GM12878 (cell line): ENCODE results near the gene NCKAP5. TPM values are rescaled to one million over a fixed set of nuclear protein-coding genes. Genes with fewer than 3 reads are reported as not detected.

Experiments
- ATAC-seq: fragments of 200-7000 bp; cut with Tn5 transposase; 3 replicates; pipeline ENCODE4 v1.9.1; 2020; ENCODE audit warnings: mild to moderate bottlenecking, moderate library complexity
- BruUV-seq: library from RNA; stranded (reverse); fragments of 400-500 nt; replicated peaks from 2 replicates; lab custom pipeline; 2021; lab: Mats Ljungman, UMichigan
- CTCF ChIA-PET: fragments of 300-600 bp; sonication (Branson Sonifier 250); formaldehyde crosslinking; extraction: SDS; loops from one replicate; lab custom pipeline; 2021; ENCODE audit warnings: inconsistent platforms; lab: Yijun Ruan, JAX
- POLR2A ChIA-PET: fragments of 350-600 bp; formaldehyde crosslinking; extraction: SDS; loops from one replicate; lab custom pipeline; 2021; ENCODE audit warnings: inconsistent platforms; lab: Charles Lee
- RAD21 ChIA-PET: fragments of 300-600 bp; sonication (Branson Sonifier 250); formaldehyde crosslinking; loops from one replicate; lab custom pipeline; 2023; ENCODE audit warnings: antibody characterized with exemption; ENCODE audit not compliant: unreplicated experiment; lab: Charles Lee
- SMC1A ChIA-PET: fragments of 300-600 bp; sonication (Branson Sonifier 250); formaldehyde crosslinking; loops from one replicate; lab custom pipeline; 2023; ENCODE audit not compliant: unreplicated experiment, uncharacterized antibody; lab: Charles Lee
- DNase-seq: peaks from one replicate; pipeline ENCODE4 v3.0.0-alpha.2; 2011; ENCODE audit warnings: low read depth, low spot score
- FAIRE-seq: peaks from 3 replicates; lab custom pipeline; 2011; peaks lifted over from hg19 to GRCh38; lab: Jason Lieb, UNC
- H2AFZ ChIP-seq: 2 replicates; pipeline ENCODE4 v1.6.0; 2011; ENCODE audit warnings: low read depth, low read length, control low read depth; ENCODE audit not compliant: control insufficient read depth
- H3K27ac ChIP-seq: 2 replicates; pipeline ENCODE4 v1.5.1; 2011; ENCODE audit warnings: control low read depth; ENCODE audit not compliant: control insufficient read depth, insufficient read depth
- H3K27me3 ChIP-seq, 2 experiments: replicated peaks in 1 of 2; 2 replicates each; pipeline versions ENCODE4 v1.6.0 to v1.6.1; 2011; ENCODE audit warnings: low read length in 1 of 2; ENCODE audit not compliant: control insufficient read depth in 2 of 2, insufficient read depth in 2 of 2
- H3K36me3 ChIP-seq, 2 experiments: 2 replicates each; pipeline ENCODE4 v1.5.1; 2011; ENCODE audit warnings: low read length in 1 of 2; ENCODE audit not compliant: control insufficient read depth in 2 of 2, insufficient read depth in 2 of 2
- H3K4me1 ChIP-seq: 2 replicates; pipeline ENCODE4 v1.6.1; 2011; ENCODE audit warnings: mild to moderate bottlenecking, low read length, moderate library complexity, mixed read lengths; ENCODE audit not compliant: control insufficient read depth, insufficient read depth
- H3K4me2 ChIP-seq: 2 replicates; pipeline ENCODE4 v1.6.0; 2011; ENCODE audit warnings: control low read depth; ENCODE audit not compliant: control insufficient read depth, insufficient read depth
- H3K4me3 ChIP-seq: fragments of 200-600 bp; sonication (generic); 2 replicates; pipeline ENCODE4 v1.5.1; 2016
- H3K79me2 ChIP-seq: 2 replicates; pipeline ENCODE4 v1.6.0; 2011; ENCODE audit warnings: low read length; ENCODE audit not compliant: control insufficient read depth, insufficient read depth
- H3K9ac ChIP-seq: 2 replicates; pipeline ENCODE4 v1.8.0; 2011; ENCODE audit warnings: low read length, control low read depth, mixed read lengths; ENCODE audit not compliant: control insufficient read depth, insufficient read depth
- H3K9me3 ChIP-seq: replicated peaks from 3 replicates; pipeline ENCODE4 v1.5.1; 2011; ENCODE audit warnings: mild to moderate bottlenecking, low read length; ENCODE audit not compliant: control insufficient read depth, insufficient read depth
- H4K20me1 ChIP-seq: 2 replicates; pipeline ENCODE4 v1.6.0; 2011; ENCODE audit not compliant: control insufficient read depth, insufficient read depth
- CHD4 ChIP-seq: fragments of 200-600 bp; sonication (generic); IDR thresholded peaks from 2 replicates; pipeline ENCODE4 v1.6.1; 2016; ENCODE audit warnings: mild to moderate bottlenecking
- CREB1 ChIP-seq: IDR thresholded peaks from 2 replicates; pipeline ENCODE4 v1.6.1; 2012; ENCODE audit warnings: low read depth, mild to moderate bottlenecking, inconsistent platforms
- EGR1 ChIP-seq, 2 experiments: IDR thresholded peaks; 1 replicate in 1 of 2; 2 replicates in 1 of 2; pipeline ENCODE4 v1.6.1; 2011 to 2012; ENCODE audit warnings: low read depth in 2 of 2, low read length in 2 of 2, borderline replicate concordance in 1 of 2, mild to moderate bottlenecking in 1 of 2, moderate library complexity in 1 of 2
- ETV6 ChIP-seq, 2 experiments: fragments of 450-650 bp in 1 of 2; IDR thresholded peaks in 1 of 2; conservative IDR thresholded peaks in 1 of 2; 2 replicates each; pipeline ENCODE4 v1.6.1; 2014; ENCODE audit warnings: antibody characterized with exemption in 1 of 2, borderline replicate concordance in 1 of 2, low read depth in 1 of 2, mild to moderate bottlenecking in 1 of 2, moderate library complexity in 1 of 2
- IKZF2 ChIP-seq, 2 experiments: fragments of 450-650 bp; IDR thresholded peaks; 2 replicates each; pipeline ENCODE4 v1.6.1; 2017; ENCODE audit warnings: mild to moderate bottlenecking in 2 of 2, moderate library complexity in 2 of 2
- MTA3 ChIP-seq: IDR thresholded peaks from 2 replicates; pipeline ENCODE4 v1.6.1; 2012; ENCODE audit warnings: low read length, inconsistent platforms, borderline replicate concordance
- PAX5 ChIP-seq: IDR thresholded peaks from 2 replicates; pipeline ENCODE4 v1.6.1; 2011; ENCODE audit warnings: low read depth, low read length, borderline replicate concordance
- YY1 ChIP-seq: IDR thresholded peaks from 2 replicates; pipeline ENCODE4 v1.6.1; 2011; ENCODE audit warnings: low read depth, mild to moderate bottlenecking, low read length
- ZBED1 ChIP-seq: IDR thresholded peaks from 2 replicates; pipeline ENCODE4 v1.6.1; 2016; ENCODE audit warnings: borderline replicate concordance
- ZNF207 ChIP-seq: fragments of 450-650 bp; IDR thresholded peaks from 2 replicates; pipeline ENCODE4 v1.6.1; 2014; ENCODE audit warnings: antibody characterized with exemption, mild to moderate bottlenecking, borderline replicate concordance
- ZNF217 ChIP-seq: fragments of 450-650 bp; IDR thresholded peaks from 2 replicates; pipeline ENCODE4 v1.6.1; 2017; ENCODE audit warnings: antibody characterized with exemption, mild to moderate bottlenecking
- ZNF384 ChIP-seq: IDR thresholded peaks from 2 replicates; pipeline ENCODE4 v1.6.1; 2012; ENCODE audit warnings: low read depth, mild to moderate bottlenecking, low read length, improper control_type of control experiment, borderline replicate concordance
- WGBS: methylation state at CpG from one replicate; pipeline ENCODE4 v1.1.6; 2016; ENCODE audit warnings: low lambda C conversion rate; ENCODE audit not compliant: insufficient replicate concordance, insufficient coverage; ENCODE audit errors: missing lambda C conversion rate; 5-methylcytosine and 5-hydroxymethylcytosine counted together
- in situ Hi-C: fragments of 300-500 bp; cut with MboI; formaldehyde crosslinking; loops from 9 replicates; pipeline ENCODE4 v1.14.3; 2018; ENCODE audit warnings: mixed read lengths
- intact Hi-C: fragments of 100-400 bp; cut with micrococcal nuclease; formaldehyde crosslinking; loops from one replicate; pipeline ENCODE4 v1.14.2; 2022; ENCODE audit not compliant: unreplicated experiment
- polyA plus RNA-seq, 11 experiments: library from polyadenylated mRNA; depleted of rRNA in 4 of 11; unstranded in 6 of 11; stranded (reverse) in 5 of 11; fragments of >200 nt; fragmentation: Nextera tagmentation in 4 of 11; fragmentation: Illumina TruSeq in 1 of 11; extraction: Ambion mirVana in 4 of 11; extraction: Trizol in 1 of 11; gene quantifications; 1 replicate in 1 of 11; 2 replicates in 10 of 11; pipeline versions ENCODE4 v1.2.1 to v1.2.3, GENCODE V29; 2011 to 2016; ENCODE audit warnings: inconsistent platforms in 2 of 11, missing spikeins in 2 of 11, low read depth in 1 of 11
- total RNA-seq, 4 experiments: library from RNA; depleted of rRNA in 3 of 4; stranded (reverse); fragments of >200 nt in 3 of 4; fragmentation: Illumina TruSeq in 1 of 4; extraction: Trizol in 1 of 4; gene quantifications; 2 replicates each; pipeline versions ENCODE4 v1.2.1 to v1.2.3, GENCODE V29; 2013 to 2021
- TF ChIP-seq, protein P1 (sequence below): fragments of 450-650 bp; IDR thresholded peaks from 2 replicates; pipeline ENCODE4 v1.6.1; 2017; ENCODE audit warnings: antibody characterized with exemption, mild to moderate bottlenecking, moderate library complexity
- TF ChIP-seq, protein P2 (sequence below): IDR thresholded peaks from 2 replicates; pipeline ENCODE4 v1.6.1; 2011; ENCODE audit warnings: mild to moderate bottlenecking, low read depth, low read length, moderate library complexity; ENCODE audit not compliant: insufficient replicate concordance

NCKAP5 gene
- total and polyA plus RNA-seq, 10 of the 15 experiments (the other 5 are each of a cell fraction or from before 2014, with no cell fraction given) = 0.06 to 0.44 (median 0.16) TPM

DNA sequence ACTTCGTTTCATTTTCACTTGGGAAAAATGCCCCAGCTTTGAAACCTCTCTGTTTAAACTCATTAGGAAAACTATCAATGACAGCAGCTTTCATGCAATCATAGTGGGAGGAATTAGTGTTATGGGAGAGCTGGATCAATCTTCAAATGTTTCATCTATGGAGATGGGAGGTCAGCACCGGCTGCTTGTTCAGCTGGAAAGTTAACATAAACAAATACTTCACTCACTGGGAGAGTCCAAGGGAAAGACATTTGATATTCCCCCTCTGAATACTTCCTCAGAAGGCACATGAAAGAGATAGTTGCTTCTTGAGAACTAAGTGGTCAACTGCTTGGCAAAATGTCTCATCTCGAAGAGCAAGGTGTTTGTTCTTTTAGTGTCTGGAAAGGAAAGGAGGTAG is 905.5 kb downstream of the NCKAP5 start:
- no peak for ATAC-seq
- Histone ChIP-seq H3K27ac (no peak overlapping the region), H3K27me3 (peaks cover 0 to 2% of the 10 kb centered on the region in 2 experiments; a peak in 2 of 4 replicates), H3K9ac (no peak overlapping the region), H3K4me3 (no peak overlapping the region), H3K9me3 (no peaks in the 10 kb centered on the region), H3K4me2 (no peak overlapping the region), H4K20me1 (no peaks in the 10 kb centered on the region), H2AFZ (no peak overlapping the region), H3K4me1 (no peaks in the 10 kb centered on the region), H3K36me3 (no peaks in the 10 kb centered on the region), H3K79me2 (no peaks in the 10 kb centered on the region)
- BruUV-seq = no TSS peak
- ChIA-PET POLR2A (no interaction called here), RAD21 (no interaction called here), CTCF (no interaction called here), SMC1A (interaction anchor here (0.8 to 1.1 kb wide), 4 partner anchors 11 to 187 kb away, joined by 3 to 4 read pairs (median 4); no protein-coding TSS in a partner anchor)
- intact Hi-C loops (no loop called here), in situ Hi-C loops (no loop called here)
- TF ChIP-seq CREB1 (no peak), ZNF217 (no peak), ETV6 (conservative IDR thresholded peaks at IDR 0.05 in 1 of 2, IDR thresholded peaks at IDR 0.05 in 1 of 2; ENCODE audit: borderline replicate concordance in 1 of 2, low read depth in 1 of 2) (no peak)
- WGBS = 14% methylated on average over 3 of the region's 3 CpGs
- no peak for FAIRE-seq
- no peak for DNase-seq

DNA sequence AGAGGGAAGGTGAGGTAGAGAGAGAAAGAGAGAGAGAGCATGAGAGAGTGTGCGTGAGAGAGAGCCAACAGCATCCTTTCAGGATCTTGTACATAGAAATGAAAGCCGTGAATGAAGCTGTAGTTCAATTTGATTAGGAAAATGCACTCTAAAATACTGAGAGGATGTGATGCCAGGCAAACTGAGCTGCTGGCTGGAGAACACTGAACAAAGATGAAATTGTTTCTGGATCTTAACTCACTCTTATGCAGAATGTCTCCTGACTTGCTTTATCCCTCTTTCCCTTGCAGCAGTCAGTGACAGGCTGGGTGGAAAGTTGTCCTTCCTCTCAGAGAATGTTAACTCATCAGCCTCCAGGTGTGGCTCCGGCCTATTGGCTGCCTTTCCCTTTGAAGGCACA is 908.9 kb downstream of the NCKAP5 start:
- H3K36me3 ChIP-seq = no peaks in the 10 kb centered on the region
- ChIA-PET CTCF (interaction anchor here (1.2 to 1.7 kb wide), 3 partner anchors 8 to 16 kb away, joined by 5 to 8 read pairs (median 6); no protein-coding TSS in a partner anchor), SMC1A (interaction anchor here (1.1 to 1.3 kb wide), 3 partner anchors 9 to 57 kb away, joined by 3 to 4 read pairs (median 3); no protein-coding TSS in a partner anchor), RAD21 (interaction anchor here (0.9 kb wide), 1 partner anchor 10 kb away, joined by 3 read pairs; no protein-coding TSS in a partner anchor), POLR2A (interaction anchor here (1.0 kb wide), 1 partner anchor 78 kb away, joined by 3 read pairs; no protein-coding TSS in a partner anchor)
- no peak overlapping the region for H3K4me2 ChIP-seq
- H3K9ac ChIP-seq = no peak overlapping the region
- no peak overlapping the region for H2AFZ ChIP-seq
- no peaks in the 10 kb centered on the region for H3K9me3 ChIP-seq
- 9% methylated on average over 3 of the region's 3 CpGs for WGBS
- no peak overlapping the region for H3K4me3 ChIP-seq
- FAIRE-seq (no peak), DNase-seq (no peak), ATAC-seq (no peak)
- BruUV-seq = no TSS peak
- H3K4me1 ChIP-seq = no peaks in the 10 kb centered on the region
- H3K27me3 ChIP-seq = no peaks in the 10 kb centered on the region
- in situ Hi-C loops (no loop called here), intact Hi-C loops (no loop called here)
- H3K27ac ChIP-seq = no peak overlapping the region
- H4K20me1 ChIP-seq = no peaks in the 10 kb centered on the region
- no peaks in the 10 kb centered on the region for H3K79me2 ChIP-seq
- TF ChIP-seq ZBED1 (no peak), CHD4 (no peak), IKZF2 (IDR thresholded peaks at IDR 0.05) (no peak), ZNF207 (no peak), PAX5 (no peak), ZNF384 (no peak), YY1 (no peak), MTA3 (no peak), EGR1 (IDR thresholded peaks at IDR 0.05; ENCODE audit: borderline replicate concordance in 1 of 2, low read depth in 2 of 2, low read length in 2 of 2) (no peak)
- TF ChIP-seq, protein P1, sequence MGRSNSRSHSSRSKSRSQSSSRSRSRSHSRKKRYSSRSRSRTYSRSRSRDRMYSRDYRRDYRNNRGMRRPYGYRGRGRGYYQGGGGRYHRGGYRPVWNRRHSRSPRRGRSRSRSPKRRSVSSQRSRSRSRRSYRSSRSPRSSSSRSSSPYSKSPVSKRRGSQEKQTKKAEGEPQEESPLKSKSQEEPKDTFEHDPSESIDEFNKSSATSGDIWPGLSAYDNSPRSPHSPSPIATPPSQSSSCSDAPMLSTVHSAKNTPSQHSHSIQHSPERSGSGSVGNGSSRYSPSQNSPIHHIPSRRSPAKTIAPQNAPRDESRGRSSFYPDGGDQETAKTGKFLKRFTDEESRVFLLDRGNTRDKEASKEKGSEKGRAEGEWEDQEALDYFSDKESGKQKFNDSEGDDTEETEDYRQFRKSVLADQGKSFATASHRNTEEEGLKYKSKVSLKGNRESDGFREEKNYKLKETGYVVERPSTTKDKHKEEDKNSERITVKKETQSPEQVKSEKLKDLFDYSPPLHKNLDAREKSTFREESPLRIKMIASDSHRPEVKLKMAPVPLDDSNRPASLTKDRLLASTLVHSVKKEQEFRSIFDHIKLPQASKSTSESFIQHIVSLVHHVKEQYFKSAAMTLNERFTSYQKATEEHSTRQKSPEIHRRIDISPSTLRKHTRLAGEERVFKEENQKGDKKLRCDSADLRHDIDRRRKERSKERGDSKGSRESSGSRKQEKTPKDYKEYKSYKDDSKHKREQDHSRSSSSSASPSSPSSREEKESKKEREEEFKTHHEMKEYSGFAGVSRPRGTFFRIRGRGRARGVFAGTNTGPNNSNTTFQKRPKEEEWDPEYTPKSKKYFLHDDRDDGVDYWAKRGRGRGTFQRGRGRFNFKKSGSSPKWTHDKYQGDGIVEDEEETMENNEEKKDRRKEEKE = no peak
- TF ChIP-seq, protein P2, sequence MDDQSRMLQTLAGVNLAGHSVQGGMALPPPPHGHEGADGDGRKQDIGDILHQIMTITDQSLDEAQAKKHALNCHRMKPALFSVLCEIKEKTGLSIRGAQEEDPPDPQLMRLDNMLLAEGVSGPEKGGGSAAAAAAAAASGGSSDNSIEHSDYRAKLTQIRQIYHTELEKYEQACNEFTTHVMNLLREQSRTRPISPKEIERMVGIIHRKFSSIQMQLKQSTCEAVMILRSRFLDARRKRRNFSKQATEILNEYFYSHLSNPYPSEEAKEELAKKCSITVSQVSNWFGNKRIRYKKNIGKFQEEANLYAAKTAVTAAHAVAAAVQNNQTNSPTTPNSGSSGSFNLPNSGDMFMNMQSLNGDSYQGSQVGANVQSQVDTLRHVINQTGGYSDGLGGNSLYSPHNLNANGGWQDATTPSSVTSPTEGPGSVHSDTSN = no peak
